GM23338 (cell line): ENCODE measurements around the gene ARRDC5. TPM values are rescaled to one million over a fixed set of nuclear protein-coding genes. Genes with fewer than 3 reads are reported as not detected.

ENCODE experiments used
- ATAC-seq: fragments of 200-7000 bp; cut with Tn5 transposase; 3 replicates; pipeline ENCODE4 v1.9.1; 2020
- DNase-seq: peaks from one replicate; pipeline ENCODE4 v3.0.0-alpha.2; 2015; ENCODE audit warnings: low spot score
- H2AFZ ChIP-seq: fragments of 200-600 bp; sonication (generic); 2 replicates; pipeline ENCODE4 v1.8.0; 2016; ENCODE audit warnings: antibody characterized with exemption, mild to moderate bottlenecking, moderate library complexity
- H3F3A ChIP-seq: fragments of 200-600 bp; sonication (generic); replicated peaks from 2 replicates; pipeline ENCODE4 v1.8.0; 2017; ENCODE audit warnings: antibody characterized with exemption, mixed run types, low read depth
- H3K27ac ChIP-seq: fragments of 200-600 bp; sonication (generic); 2 replicates; pipeline ENCODE4 v1.6.1; 2016; ENCODE audit warnings: low read depth
- H3K27me3 ChIP-seq: fragments of 200-600 bp; sonication (generic); 2 replicates; pipeline ENCODE4 v1.8.0; 2016; ENCODE audit warnings: mild to moderate bottlenecking, mixed run types, moderate library complexity; ENCODE audit not compliant: insufficient read depth
- H3K36me3 ChIP-seq: fragments of 200-600 bp; sonication (generic); 2 replicates; pipeline ENCODE4 v1.8.0; 2016; ENCODE audit warnings: mild to moderate bottlenecking; ENCODE audit not compliant: insufficient read depth
- H3K4me1 ChIP-seq: fragments of 200-600 bp; sonication (generic); 2 replicates; pipeline ENCODE4 v1.8.0; 2016; ENCODE audit warnings: mild to moderate bottlenecking, moderate library complexity; ENCODE audit not compliant: insufficient read depth
- H3K4me2 ChIP-seq: fragments of 200-600 bp; sonication (generic); 2 replicates; pipeline ENCODE4 v1.7.1; 2017; ENCODE audit warnings: mixed run types
- H3K4me3 ChIP-seq: fragments of 200-600 bp; sonication (generic); 2 replicates; pipeline ENCODE4 v1.6.1; 2016; ENCODE audit warnings: mixed run types
- H3K79me2 ChIP-seq: fragments of 200-600 bp; sonication (generic); replicated peaks from 2 replicates; pipeline ENCODE4 v1.8.0; 2017; ENCODE audit warnings: mild to moderate bottlenecking; ENCODE audit not compliant: insufficient read depth
- H3K9me2 ChIP-seq: fragments of 200-600 bp; sonication (generic); 2 replicates; pipeline ENCODE4 v1.8.0; 2017; ENCODE audit not compliant: insufficient read depth
- H4K20me1 ChIP-seq: fragments of 200-600 bp; sonication (generic); replicated peaks from 2 replicates; pipeline ENCODE4 v1.8.0; 2017; ENCODE audit warnings: mild to moderate bottlenecking; ENCODE audit not compliant: insufficient read depth
- H3K27ac Mint-ChIP-seq: 2 replicates; pipeline ENCODE4 v1.8.0; 2020; ENCODE audit warnings: inconsistent platforms, mild to moderate bottlenecking, moderate library complexity, mixed read lengths
- H3K27me3 Mint-ChIP-seq: 3 replicates; pipeline ENCODE4 v1.8.0; 2022; ENCODE audit warnings: low read depth, mild to moderate bottlenecking, moderate library complexity, mixed read lengths, inconsistent platforms; ENCODE audit not compliant: insufficient read depth, poor library complexity
- H3K36me3 Mint-ChIP-seq: 3 replicates; pipeline ENCODE4 v1.8.0; 2021; ENCODE audit warnings: low read depth, mild to moderate bottlenecking, inconsistent platforms, moderate library complexity, mixed read lengths
- H3K4me1 Mint-ChIP-seq: 3 replicates; pipeline ENCODE4 v1.8.0; 2020; ENCODE audit warnings: mild to moderate bottlenecking, inconsistent platforms, mixed read lengths
- H3K4me3 Mint-ChIP-seq: 3 replicates; pipeline ENCODE4 v1.8.0; 2021; ENCODE audit warnings: moderate library complexity, mild to moderate bottlenecking, inconsistent platforms, mixed read lengths
- H3K9me3 Mint-ChIP-seq: 3 replicates; pipeline ENCODE4 v1.8.0; 2020; ENCODE audit warnings: moderate library complexity, mild to moderate bottlenecking, inconsistent platforms, mixed read lengths
- CREB1 ChIP-seq: fragments of 250-450 bp; sonication (Bioruptor Pico); IDR thresholded peaks from 2 replicates; pipeline ENCODE4 v1.5.0; 2020; ENCODE audit warnings: low read depth, mild to moderate bottlenecking, moderate library complexity
- CTCF ChIP-seq, 2 experiments: fragments of 200-600 bp in 1 of 2; sonication (generic) in 1 of 2; conservative IDR thresholded peaks; 2 replicates each; pipeline versions ENCODE4 v1.5.1 to v1.6.1; 2016 to 2017; ENCODE audit warnings: antibody characterized with exemption in 2 of 2, low read depth in 2 of 2, mild to moderate bottlenecking in 2 of 2, moderate library complexity in 1 of 2
- EZH2 ChIP-seq: fragments of 200-600 bp; sonication (generic); IDR thresholded peaks from one replicate; pipeline ENCODE4 v1.8.0; 2017; ENCODE audit warnings: antibody characterized with exemption, mild to moderate bottlenecking, low read depth; ENCODE audit not compliant: unreplicated experiment
- EZH2phosphoT487 ChIP-seq: fragments of 200-600 bp; sonication (generic); IDR thresholded peaks from one replicate; pipeline ENCODE4 v1.8.1; 2018; ENCODE audit warnings: antibody characterized with exemption; ENCODE audit not compliant: unreplicated experiment
- JUNB ChIP-seq: IDR thresholded peaks from one replicate; pipeline ENCODE4 v1.6.1; 2016; ENCODE audit warnings: antibody characterized with exemption; ENCODE audit not compliant: unreplicated experiment
- NANOG ChIP-seq: IDR thresholded peaks from 2 replicates; pipeline ENCODE4 v1.6.1; 2016; ENCODE audit warnings: antibody characterized with exemption, borderline replicate concordance
- POLR2AphosphoS5 ChIP-seq: IDR thresholded peaks from 2 replicates; pipeline ENCODE4 v1.6.1; 2016; ENCODE audit warnings: antibody characterized with exemption, low read depth
- REST ChIP-seq: IDR thresholded peaks from one replicate; pipeline ENCODE4 v1.6.1; 2018; ENCODE audit warnings: antibody characterized with exemption; ENCODE audit not compliant: unreplicated experiment
- STAT1 ChIP-seq: IDR thresholded peaks from one replicate; pipeline ENCODE4 v1.6.1; 2016; ENCODE audit warnings: antibody characterized with exemption; ENCODE audit not compliant: unreplicated experiment
- ZNF114 ChIP-seq: fragments of 250-450 bp; sonication (Bioruptor Pico); IDR thresholded peaks from 2 replicates; pipeline ENCODE4 v1.5.0; 2020; ENCODE audit warnings: mild to moderate bottlenecking, moderate library complexity
- ZNF331 ChIP-seq: fragments of 250-450 bp; sonication (Bioruptor Pico); IDR thresholded peaks from 2 replicates; pipeline ENCODE4 v1.5.0; 2020; ENCODE audit warnings: low read depth, mild to moderate bottlenecking, moderate library complexity
- ZNF462 ChIP-seq: fragments of 250-450 bp; sonication (Bioruptor Pico); IDR thresholded peaks from 2 replicates; pipeline ENCODE4 v1.5.0; 2020; ENCODE audit warnings: mild to moderate bottlenecking, moderate library complexity
- polyA plus RNA-seq: library from polyadenylated mRNA; unstranded; fragments of >200 nt; fragmentation: Nextera tagmentation; extraction: Ambion mirVana; gene quantifications from 2 replicates; pipeline ENCODE4 v1.2.1, GENCODE V29; 2016
- total RNA-seq: library from RNA; depleted of rRNA; stranded (reverse); fragments of >200 nt; shearing (Covaris generic); gene quantifications from 2 replicates; pipeline ENCODE4 v1.2.3, GENCODE V29; 2014
- TF ChIP-seq, protein P1 (sequence below): IDR thresholded peaks from 2 replicates; pipeline ENCODE4 v1.6.1; 2016; ENCODE audit warnings: antibody characterized with exemption

Gene ARRDC5
- total and polyA plus RNA-seq, 2 experiments from 2014 or later = not detected

DNA sequence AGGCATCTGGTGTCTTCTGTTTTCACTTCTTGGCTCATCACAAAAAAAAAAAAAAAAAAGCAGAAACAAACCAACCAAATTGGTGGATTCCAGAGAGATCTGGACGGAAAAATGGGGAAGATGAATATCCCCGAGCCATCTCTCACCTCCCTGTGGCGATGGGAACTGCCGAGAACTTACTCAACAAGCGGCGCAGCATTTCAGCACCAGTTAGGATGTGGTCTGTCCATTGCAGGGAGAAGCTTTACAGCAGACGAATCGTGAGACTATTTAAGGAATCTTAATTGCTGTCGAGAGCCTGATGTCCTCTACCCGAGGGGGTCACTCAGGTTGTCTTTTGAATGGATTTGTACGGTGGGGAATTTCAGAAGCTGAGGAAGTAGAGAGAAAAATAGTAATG lies 49.0 kb upstream of the ARRDC5 start:
- no peaks in the 10 kb centered on the region for H4K20me1 ChIP-seq
- no peaks in the 10 kb centered on the region for H3F3A ChIP-seq
- H3K27me3 ChIP-seq = no peaks in the 10 kb centered on the region
- no peak for ATAC-seq
- H2AFZ ChIP-seq = no peak overlapping the region
- H3K79me2 ChIP-seq = no peaks in the 10 kb centered on the region
- no peak overlapping the region for H3K27ac Mint-ChIP-seq
- H3K27ac ChIP-seq = no peak overlapping the region
- H3K4me2 ChIP-seq = no peak overlapping the region
- peaks cover 81% of the 10 kb centered on the region for H3K36me3 Mint-ChIP-seq
- DNase-seq = no peak
- H3K4me3 Mint-ChIP-seq = no peak overlapping the region
- no peaks in the 10 kb centered on the region for H3K4me1 ChIP-seq
- peaks cover 3% of the 10 kb centered on the region; the same call in 1 of the 3 replicates for H3K4me1 Mint-ChIP-seq
- no peaks in the 10 kb centered on the region; the same call in 2 of the 3 replicates for H3K9me3 Mint-ChIP-seq
- H3K9me2 ChIP-seq = no peaks in the 10 kb centered on the region
- H3K27me3 Mint-ChIP-seq = peaks cover 11% of the 10 kb centered on the region
- no peak overlapping the region for H3K4me3 ChIP-seq
- H3K36me3 ChIP-seq = peaks cover 26% of the 10 kb centered on the region
- TF ChIP-seq STAT1 (no peak), ZNF114 (no peak), ZNF462 (CRISPR knock-in tag) (no peak), EZH2 (no peak), POLR2AphosphoS5 (no peak), REST (no peak), CREB1 (CRISPR knock-in tag) (no peak), JUNB (no peak), NANOG (no peak), CTCF (conservative IDR thresholded peaks at IDR 0.05; ENCODE audit: low read depth in 2 of 2) (no peak), EZH2phosphoT487 (no peak), ZNF331 (no peak)
- TF ChIP-seq, protein P1, sequence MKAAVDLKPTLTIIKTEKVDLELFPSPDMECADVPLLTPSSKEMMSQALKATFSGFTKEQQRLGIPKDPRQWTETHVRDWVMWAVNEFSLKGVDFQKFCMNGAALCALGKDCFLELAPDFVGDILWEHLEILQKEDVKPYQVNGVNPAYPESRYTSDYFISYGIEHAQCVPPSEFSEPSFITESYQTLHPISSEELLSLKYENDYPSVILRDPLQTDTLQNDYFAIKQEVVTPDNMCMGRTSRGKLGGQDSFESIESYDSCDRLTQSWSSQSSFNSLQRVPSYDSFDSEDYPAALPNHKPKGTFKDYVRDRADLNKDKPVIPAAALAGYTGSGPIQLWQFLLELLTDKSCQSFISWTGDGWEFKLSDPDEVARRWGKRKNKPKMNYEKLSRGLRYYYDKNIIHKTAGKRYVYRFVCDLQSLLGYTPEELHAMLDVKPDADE = no peak
